Panc1 (cell line): Measurements from ENCODE around the gene DIPK1B. TPM values are rescaled to one million over a fixed set of nuclear protein-coding genes. Genes with fewer than 3 reads are reported as not detected.

ENCODE experiments used
- ATAC-seq: fragments of 200-7000 bp; cut with Tn5 transposase; 2 replicates; pipeline ENCODE4 v1.9.1; 2020; ENCODE audit warnings: mild to moderate bottlenecking, moderate library complexity
- BruUV-seq: library from RNA; stranded (reverse); fragments of 400-500 nt; replicated peaks from 2 replicates; lab custom pipeline; 2021; lab: Mats Ljungman, UMichigan
- CTCF ChIA-PET: fragments of 300-600 bp; sonication (Branson Sonifier 250); formaldehyde crosslinking; loops from one replicate; lab custom pipeline; 2022; ENCODE audit warnings: antibody characterized with exemption; lab: Charles Lee
- POLR2A ChIA-PET: fragments of 300-600 bp; sonication (Branson Sonifier 250); formaldehyde crosslinking; loops from one replicate; lab custom pipeline; 2022; ENCODE audit warnings: antibody characterized with exemption; lab: Charles Lee
- DNase-seq: peaks from one replicate; pipeline ENCODE4 v3.0.0-alpha.2; 2010; ENCODE audit warnings: low read depth, low spot score
- H3K27ac ChIP-seq: 2 replicates; pipeline ENCODE4 v1.5.1; 2011; ENCODE audit warnings: mild to moderate bottlenecking, low read length, inconsistent platforms
- H3K27me3 ChIP-seq: fragments of 200-500 bp; sonication (Bioruptor generic); 2 replicates; pipeline ENCODE4 v1.6.0; 2014; ENCODE audit warnings: low read length, inconsistent platforms; ENCODE audit not compliant: control insufficient read depth, insufficient read depth
- H3K36me3 ChIP-seq: fragments of 200-500 bp; sonication (Bioruptor generic); 2 replicates; pipeline ENCODE4 v1.5.1; 2014; ENCODE audit warnings: inconsistent platforms, mild to moderate bottlenecking, low read length, moderate library complexity; ENCODE audit not compliant: control insufficient read depth, insufficient read depth
- H3K4me1 ChIP-seq: 2 replicates; pipeline ENCODE4 v1.5.1; 2011; ENCODE audit warnings: inconsistent platforms, mild to moderate bottlenecking, low read length, moderate library complexity; ENCODE audit not compliant: control insufficient read depth, insufficient read depth
- H3K4me3 ChIP-seq, 2 experiments: 2 replicates each; pipeline ENCODE4 v1.5.1; 2011 to 2012; ENCODE audit warnings: low read depth in 2 of 2, low read length in 2 of 2, mild to moderate bottlenecking in 2 of 2, inconsistent platforms in 1 of 2, moderate library complexity in 1 of 2
- H3K9me3 ChIP-seq: fragments of 200-500 bp; sonication (Bioruptor generic); 2 replicates; pipeline ENCODE4 v1.5.1; 2014; ENCODE audit warnings: low read depth, mild to moderate bottlenecking, inconsistent platforms, low read length, moderate library complexity; ENCODE audit not compliant: control insufficient read depth, insufficient read depth
- POLR2AphosphoS5 ChIP-seq: IDR thresholded peaks from 2 replicates; pipeline ENCODE4 v1.6.1; 2012; ENCODE audit warnings: mild to moderate bottlenecking, low read depth, low read length, moderate library complexity
- SIN3A ChIP-seq: IDR thresholded peaks from 2 replicates; pipeline ENCODE4 v1.6.1; 2012; ENCODE audit warnings: low read depth, mild to moderate bottlenecking, low read length, moderate library complexity, borderline replicate concordance; ENCODE audit not compliant: insufficient read depth
- TCF7L2 ChIP-seq: IDR thresholded peaks from 2 replicates; pipeline ENCODE4 v1.6.1; 2011; ENCODE audit warnings: mild to moderate bottlenecking, low read depth, low read length, inconsistent platforms
- in situ Hi-C: cut with HindIII; loops from 2 replicates; pipeline ENCODE4 v1.10.0; 2016; ENCODE audit warnings: low sequenced_read_pairs, low pct_unique_long_range_greater_than_20kb
- intact Hi-C: fragments of 100-400 bp; cut with micrococcal nuclease; formaldehyde crosslinking; loops from one replicate; pipeline ENCODE4 v1.10.0; 2022; ENCODE audit not compliant: unreplicated experiment
- total RNA-seq: library from RNA; stranded (reverse); gene quantifications from one replicate; pipeline ENCODE4 v1.2.1, GENCODE V29; 2021; ENCODE audit not compliant: unreplicated experiment
- TF ChIP-seq, protein P1 (sequence below), 2 experiments: IDR thresholded peaks; 2 replicates each; pipeline ENCODE4 v1.6.1; 2011 to 2012; ENCODE audit warnings: low read depth in 2 of 2, control low read depth in 1 of 2, low read length in 1 of 2, mild to moderate bottlenecking in 1 of 2, moderate library complexity in 1 of 2; ENCODE audit not compliant: insufficient read depth in 1 of 2
- TF ChIP-seq, protein P2 (sequence below): fragments of 450-650 bp; IDR thresholded peaks from 2 replicates; pipeline ENCODE4 v1.5.1; 2017; ENCODE audit warnings: mild to moderate bottlenecking

The DIPK1B gene
- total RNA-seq, 1 experiment from 2014 or later, result 10.6 TPM

DNA sequence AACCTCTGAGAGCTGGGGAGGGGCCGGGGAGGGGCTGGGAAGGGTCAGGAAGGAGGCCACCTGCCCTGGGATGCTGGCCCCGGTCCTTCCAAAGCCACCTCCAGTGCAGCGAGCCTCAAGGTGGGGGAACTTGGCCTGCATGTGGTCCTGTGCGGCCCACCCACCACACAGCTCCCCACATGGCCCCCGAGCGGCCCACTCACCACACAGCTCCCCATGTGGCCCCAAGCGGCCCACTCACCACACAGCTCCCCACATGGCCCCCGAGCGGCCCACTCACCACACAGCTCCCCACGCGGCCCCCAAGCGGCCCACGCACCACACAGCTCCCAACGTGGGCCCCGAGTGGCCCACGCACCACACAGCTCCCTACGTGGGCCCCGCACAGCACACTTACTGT is 32.4 kb downstream of the DIPK1B start:
- CTCF ChIA-PET, result interaction anchor here (0.6 kb wide), 1 partner anchor 13 kb away, joined by 4 read pairs; the partner anchor contains the start of gene LCN8
- no peak overlapping the region for H3K4me3 ChIP-seq
- H3K4me1 ChIP-seq, result no peaks in the 10 kb centered on the region
- in situ Hi-C loops, result no loop called here
- TF ChIP-seq SIN3A (no peak), POLR2AphosphoS5 (no peak), TCF7L2 (no peak)
- TF ChIP-seq, protein P1, sequence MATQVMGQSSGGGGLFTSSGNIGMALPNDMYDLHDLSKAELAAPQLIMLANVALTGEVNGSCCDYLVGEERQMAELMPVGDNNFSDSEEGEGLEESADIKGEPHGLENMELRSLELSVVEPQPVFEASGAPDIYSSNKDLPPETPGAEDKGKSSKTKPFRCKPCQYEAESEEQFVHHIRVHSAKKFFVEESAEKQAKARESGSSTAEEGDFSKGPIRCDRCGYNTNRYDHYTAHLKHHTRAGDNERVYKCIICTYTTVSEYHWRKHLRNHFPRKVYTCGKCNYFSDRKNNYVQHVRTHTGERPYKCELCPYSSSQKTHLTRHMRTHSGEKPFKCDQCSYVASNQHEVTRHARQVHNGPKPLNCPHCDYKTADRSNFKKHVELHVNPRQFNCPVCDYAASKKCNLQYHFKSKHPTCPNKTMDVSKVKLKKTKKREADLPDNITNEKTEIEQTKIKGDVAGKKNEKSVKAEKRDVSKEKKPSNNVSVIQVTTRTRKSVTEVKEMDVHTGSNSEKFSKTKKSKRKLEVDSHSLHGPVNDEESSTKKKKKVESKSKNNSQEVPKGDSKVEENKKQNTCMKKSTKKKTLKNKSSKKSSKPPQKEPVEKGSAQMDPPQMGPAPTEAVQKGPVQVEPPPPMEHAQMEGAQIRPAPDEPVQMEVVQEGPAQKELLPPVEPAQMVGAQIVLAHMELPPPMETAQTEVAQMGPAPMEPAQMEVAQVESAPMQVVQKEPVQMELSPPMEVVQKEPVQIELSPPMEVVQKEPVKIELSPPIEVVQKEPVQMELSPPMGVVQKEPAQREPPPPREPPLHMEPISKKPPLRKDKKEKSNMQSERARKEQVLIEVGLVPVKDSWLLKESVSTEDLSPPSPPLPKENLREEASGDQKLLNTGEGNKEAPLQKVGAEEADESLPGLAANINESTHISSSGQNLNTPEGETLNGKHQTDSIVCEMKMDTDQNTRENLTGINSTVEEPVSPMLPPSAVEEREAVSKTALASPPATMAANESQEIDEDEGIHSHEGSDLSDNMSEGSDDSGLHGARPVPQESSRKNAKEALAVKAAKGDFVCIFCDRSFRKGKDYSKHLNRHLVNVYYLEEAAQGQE (IDR thresholded peaks at IDR 0.05; ENCODE audit: insufficient read depth in 1 of 2, low read depth in 2 of 2, low read length in 1 of 2), result no peak
- TF ChIP-seq, protein P2, sequence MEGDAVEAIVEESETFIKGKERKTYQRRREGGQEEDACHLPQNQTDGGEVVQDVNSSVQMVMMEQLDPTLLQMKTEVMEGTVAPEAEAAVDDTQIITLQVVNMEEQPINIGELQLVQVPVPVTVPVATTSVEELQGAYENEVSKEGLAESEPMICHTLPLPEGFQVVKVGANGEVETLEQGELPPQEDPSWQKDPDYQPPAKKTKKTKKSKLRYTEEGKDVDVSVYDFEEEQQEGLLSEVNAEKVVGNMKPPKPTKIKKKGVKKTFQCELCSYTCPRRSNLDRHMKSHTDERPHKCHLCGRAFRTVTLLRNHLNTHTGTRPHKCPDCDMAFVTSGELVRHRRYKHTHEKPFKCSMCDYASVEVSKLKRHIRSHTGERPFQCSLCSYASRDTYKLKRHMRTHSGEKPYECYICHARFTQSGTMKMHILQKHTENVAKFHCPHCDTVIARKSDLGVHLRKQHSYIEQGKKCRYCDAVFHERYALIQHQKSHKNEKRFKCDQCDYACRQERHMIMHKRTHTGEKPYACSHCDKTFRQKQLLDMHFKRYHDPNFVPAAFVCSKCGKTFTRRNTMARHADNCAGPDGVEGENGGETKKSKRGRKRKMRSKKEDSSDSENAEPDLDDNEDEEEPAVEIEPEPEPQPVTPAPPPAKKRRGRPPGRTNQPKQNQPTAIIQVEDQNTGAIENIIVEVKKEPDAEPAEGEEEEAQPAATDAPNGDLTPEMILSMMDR, result no peak
- intact Hi-C loops, result no loop called here
- ATAC-seq, result no peak
- no peaks in the 10 kb centered on the region for H3K27me3 ChIP-seq
- DNase-seq, result no peak
- H3K36me3 ChIP-seq, result no peaks in the 10 kb centered on the region
- H3K27ac ChIP-seq, result no peak overlapping the region
- BruUV-seq, result no TSS peak
- POLR2A ChIA-PET, result interaction anchor here (0.6 kb wide), 1 partner anchor 43 kb away, joined by 3 read pairs; no protein-coding TSS in a partner anchor
- no peaks in the 10 kb centered on the region for H3K9me3 ChIP-seq

DNA sequence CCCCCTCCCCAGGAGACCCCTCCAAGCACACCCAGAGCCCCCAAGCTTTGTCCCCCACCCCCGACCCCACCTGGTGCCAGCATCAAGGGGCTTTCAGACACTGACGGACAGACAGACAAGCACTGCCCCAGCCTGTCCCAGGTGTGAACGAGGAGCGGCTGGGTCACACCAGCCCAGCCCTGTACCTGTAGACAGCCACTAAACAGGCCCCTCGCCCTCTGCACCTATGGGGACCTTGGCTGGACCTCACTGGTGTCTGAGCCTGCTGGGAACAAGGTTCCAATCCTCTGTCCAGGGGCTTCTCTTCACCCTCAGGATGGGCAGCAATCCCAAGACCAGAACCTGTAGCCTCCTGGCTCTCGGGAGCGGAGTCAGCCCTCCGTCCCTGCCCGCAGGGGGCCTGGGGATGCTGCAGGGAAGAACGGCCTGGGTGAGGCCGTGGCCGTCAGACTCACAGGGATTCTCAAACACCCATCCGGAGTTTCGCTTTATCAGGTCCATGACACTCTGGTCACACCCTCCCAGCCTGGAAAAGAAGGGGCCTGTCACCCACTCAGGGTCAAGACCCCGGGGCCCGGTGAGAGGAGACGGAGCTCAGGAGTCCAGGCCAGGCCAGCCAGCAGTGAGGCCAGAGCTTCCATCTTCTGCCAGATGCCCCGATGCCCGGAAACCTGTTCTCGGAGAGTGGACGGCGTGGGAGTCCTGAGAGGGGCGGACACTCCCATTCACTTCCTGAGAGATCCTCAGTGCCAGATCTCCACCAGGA is 33.2 kb downstream of the DIPK1B start:
- ATAC-seq (no peak), DNase-seq (no peak)
- TF ChIP-seq TCF7L2, result no peak
- intact Hi-C loops, result no loop called here
- Histone ChIP-seq H3K27me3 (no peaks in the 10 kb centered on the region), H3K4me1 (no peaks in the 10 kb centered on the region), H3K4me3 (no peak overlapping the region), H3K9me3 (no peaks in the 10 kb centered on the region), H3K36me3 (no peaks in the 10 kb centered on the region), H3K27ac (no peak overlapping the region)
- ChIA-PET POLR2A (interaction anchor here (0.6 kb wide), 1 partner anchor 16 kb away, joined by 3 read pairs; no protein-coding TSS in a partner anchor), CTCF (interaction anchor here (0.5 to 0.6 kb wide), 2 partner anchors 13 to 71 kb away, joined by 4 read pairs; partner anchors contain the start of gene LCN8)
- in situ Hi-C loops, result no loop called here
- BruUV-seq, result no TSS peak

DNA sequence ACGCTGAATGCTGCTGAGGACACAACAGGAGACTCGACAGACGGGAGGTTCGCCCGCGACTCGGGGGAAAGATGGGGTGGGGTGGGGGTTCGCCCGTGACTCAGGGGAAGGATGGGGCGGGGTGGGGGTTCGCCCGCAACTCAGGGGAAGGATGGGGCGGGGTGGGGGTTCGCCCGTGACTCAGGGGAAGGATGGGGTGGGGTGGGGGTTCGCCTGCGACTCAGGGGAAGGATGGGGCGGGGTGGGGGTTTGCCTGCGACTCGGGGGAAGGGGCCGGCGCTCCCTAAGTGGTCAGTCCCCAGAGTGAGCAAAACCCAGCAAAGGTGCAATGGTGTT is 33.8 kb downstream of the DIPK1B start:
- no peak overlapping the region for H3K4me3 ChIP-seq
- ChIA-PET CTCF (no interaction called here), POLR2A (interaction anchor here (0.6 kb wide), 1 partner anchor 16 kb away, joined by 3 read pairs; no protein-coding TSS in a partner anchor)
- no peak for DNase-seq
- H3K27me3 ChIP-seq, result no peaks in the 10 kb centered on the region
- no peaks in the 10 kb centered on the region for H3K36me3 ChIP-seq
- H3K9me3 ChIP-seq, result no peaks in the 10 kb centered on the region
- BruUV-seq, result no TSS peak
- ATAC-seq, result no peak
- no peak overlapping the region for H3K27ac ChIP-seq
- H3K4me1 ChIP-seq, result no peaks in the 10 kb centered on the region
- in situ Hi-C loops (no loop called here), intact Hi-C loops (no loop called here)
- TF ChIP-seq TCF7L2 (no peak), POLR2AphosphoS5 (no peak), SIN3A (no peak)
- TF ChIP-seq, protein P1 (IDR thresholded peaks at IDR 0.05; ENCODE audit: insufficient read depth in 1 of 2, low read depth in 2 of 2, low read length in 1 of 2), result no peak
- TF ChIP-seq, protein P2, result no peak
